ENCODE results near the gene ACAA1.
"Not testable (repeated sequence)": the region's sequence is repeated elsewhere in the genome, so short reads cannot be mapped to it uniquely, and the experiment has no call there.

Gene ACAA1

DNA sequence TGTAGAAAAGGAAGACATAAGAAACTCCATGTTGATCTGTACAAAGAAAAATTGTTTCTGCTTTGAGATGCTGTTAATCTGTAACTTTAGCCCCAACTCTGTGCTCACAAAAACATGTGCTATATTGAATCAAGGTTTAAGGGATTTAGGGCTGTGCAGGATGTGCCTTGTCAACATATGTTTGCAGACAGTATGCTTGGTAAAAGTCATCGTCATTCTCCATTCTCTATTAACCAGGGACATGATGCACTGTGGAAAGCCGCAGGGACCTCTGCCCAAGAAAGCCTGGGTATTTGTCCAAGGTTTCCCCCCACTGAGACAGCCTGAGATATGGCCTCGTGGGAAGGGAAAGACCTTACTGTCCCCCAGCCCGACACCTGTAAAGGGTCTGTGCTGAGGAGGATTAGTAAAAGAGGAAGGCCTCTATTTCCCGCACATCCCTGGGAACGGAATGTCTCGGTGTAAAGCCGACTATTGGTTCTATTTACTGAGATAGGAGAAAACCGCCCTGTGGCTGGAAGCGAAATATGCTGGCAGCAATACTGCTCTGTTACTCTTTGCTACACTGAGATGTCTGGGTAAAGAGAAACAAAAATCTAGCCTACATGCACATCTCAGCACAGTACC lies 2.3 kb downstream of the ACAA1 start:
- not testable (repeated sequence) for DNase-seq (ENCODE audit: low spot score)

DNA sequence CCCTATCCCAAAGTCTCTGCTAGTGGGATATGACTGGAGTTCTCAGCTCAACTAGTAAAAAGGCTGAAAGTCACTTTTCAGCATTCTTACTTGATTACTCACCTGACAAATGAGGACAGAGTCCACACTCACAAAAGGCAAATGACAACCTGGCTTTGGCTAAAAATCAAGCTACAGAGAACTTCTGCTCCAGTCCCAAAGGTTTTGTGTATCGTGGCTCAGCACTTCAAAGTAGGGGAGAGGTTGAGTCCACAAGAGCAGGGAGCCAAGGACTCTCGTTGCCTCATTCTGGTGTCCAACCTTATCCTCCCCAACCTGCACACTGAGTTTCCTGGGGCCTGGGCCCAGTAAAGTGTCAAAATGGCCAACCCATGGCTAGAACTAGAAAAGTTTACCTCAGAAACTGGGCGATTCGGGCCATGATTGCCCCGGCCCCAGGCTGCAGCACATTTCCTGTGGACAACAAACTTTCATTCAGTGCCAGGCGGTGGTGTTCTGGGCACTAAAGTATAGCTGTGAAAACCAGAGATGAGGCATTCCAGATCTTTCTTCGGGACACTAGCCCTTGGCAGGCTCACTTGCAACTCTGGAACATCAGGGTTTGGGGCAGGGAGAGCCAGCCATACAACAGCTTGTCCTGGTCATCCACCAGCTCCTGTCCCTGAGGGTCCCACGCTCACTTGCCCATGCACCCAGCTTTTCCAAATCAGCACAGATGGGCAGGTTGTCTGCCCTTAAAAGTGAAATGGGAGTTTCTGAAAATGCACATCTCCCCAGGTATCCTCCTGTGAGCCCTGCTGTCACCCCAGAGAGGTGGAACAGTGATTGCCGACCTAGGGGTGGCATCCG lies 3.1 kb downstream of the ACAA1 start:
- no peak for DNase-seq (ENCODE audit: low spot score)

DNA sequence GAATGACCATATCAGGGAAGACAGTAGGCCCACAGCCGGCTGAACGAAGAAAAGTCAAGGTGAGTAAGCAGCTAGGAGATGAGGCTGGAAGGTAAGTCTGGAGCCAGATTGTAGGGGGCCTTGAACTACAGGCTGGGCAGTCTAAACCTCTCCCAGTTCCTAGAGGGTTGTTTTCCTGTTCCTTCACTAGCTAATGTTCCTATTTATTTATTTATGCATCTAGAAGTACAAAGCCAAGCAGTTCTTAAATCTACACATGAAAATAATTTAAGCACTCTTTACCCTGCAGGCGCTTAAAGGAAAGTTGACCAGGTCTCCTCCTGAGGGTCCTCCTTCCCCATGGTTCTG lies 3.7 kb downstream of the ACAA1 start:
- DNase-seq (ENCODE audit: low spot score): no peak

DNA sequence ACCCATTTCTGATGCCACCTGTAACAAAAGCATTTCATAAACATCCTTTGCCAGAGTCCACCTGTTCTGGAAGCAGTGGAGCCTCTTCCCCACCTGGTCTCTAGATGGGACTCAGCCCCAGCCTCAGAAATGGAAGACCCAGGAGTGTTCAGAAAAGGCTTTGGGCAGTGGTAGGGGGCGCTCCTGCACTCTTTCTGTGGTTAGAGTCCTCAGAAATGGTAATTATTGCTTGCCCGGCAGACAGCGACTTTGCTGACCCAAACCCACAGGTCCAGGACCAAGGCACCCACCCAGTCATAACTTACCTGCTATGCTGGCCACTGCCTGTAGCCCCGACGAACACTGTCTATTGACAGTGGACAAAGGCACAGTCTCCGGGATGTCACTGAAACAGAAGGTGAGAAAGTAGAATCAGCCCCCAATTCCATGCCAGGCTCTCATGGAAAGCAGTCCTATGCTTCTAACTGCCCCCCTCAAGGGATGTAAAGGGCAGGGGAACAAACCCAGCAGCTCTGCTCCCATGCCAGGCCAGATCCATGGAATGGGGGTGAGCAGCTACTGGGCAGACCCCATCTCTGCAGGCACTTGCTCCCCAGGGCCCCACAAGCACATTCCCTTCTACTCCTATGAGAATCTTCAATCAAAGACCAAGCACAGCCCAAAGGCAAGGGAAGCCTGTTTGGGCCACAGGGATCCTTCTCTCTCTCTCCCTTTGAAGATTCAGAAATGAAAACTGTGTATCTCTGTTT lies 5.1 kb downstream of the ACAA1 start:
- no peak for DNase-seq (ENCODE audit: low spot score)

DNA sequence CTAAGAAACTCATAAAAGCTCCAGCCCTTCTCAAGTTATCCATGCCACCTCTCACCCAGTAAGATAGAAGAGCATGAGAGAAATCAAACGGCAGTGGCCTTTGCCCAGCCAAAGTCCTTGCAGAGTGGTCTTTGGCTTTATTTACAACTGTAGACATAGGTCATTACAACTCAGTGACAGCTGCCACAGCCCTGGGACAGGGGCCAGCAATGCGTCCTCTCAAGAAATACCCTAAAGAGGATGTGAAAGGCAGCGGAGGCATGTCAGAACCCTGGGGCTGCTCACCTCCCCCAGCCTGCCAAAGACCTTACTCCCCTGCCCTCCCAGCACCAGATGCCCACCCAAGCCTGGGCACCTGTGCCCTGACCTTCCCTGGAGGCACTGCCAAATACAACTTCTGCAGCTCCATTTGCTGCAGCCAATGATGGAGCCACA lies 6.3 kb downstream of the ACAA1 start:
- no peak for DNase-seq (ENCODE audit: low spot score)

DNA sequence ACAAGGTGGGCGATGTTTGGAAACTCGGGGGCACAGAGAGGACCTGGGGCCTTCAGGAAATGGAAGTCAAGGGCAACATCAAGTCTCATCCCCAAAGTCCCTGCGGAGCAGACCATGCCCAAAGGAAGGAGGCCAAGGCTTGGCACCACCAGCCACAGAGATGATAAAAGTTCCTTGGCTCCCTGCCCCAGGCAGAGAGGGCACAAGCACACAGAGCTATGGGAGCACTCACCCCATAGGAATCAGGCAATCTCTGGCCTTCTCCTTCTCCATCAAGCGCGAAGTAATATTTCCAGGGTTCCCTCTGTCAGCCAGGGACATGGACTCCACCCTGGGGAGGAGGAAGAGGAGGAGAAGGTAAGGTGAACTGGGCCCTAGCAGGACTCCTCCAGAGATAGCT lies 7.9 kb downstream of the ACAA1 start:
- no peak for DNase-seq (ENCODE audit: low spot score)

DNA sequence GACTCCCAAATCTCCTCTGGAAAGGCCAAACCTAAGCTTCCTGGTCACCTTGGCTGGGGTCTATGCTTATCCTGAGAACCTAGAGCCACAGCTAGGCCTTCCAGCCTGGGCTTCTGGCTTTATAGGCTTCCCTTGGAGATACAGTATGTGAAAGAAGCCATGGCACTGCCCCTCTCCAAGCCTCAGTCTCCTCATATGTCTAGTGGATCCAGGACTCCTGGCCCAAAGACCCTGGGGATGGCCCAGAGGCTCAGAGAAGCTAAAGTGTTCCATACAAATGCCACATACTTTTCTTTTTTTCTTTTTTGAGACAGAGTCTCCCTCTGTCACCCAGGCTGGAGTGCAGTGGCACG lies 8.6 kb downstream of the ACAA1 start:
- no peak for DNase-seq (ENCODE audit: low spot score)

DNA sequence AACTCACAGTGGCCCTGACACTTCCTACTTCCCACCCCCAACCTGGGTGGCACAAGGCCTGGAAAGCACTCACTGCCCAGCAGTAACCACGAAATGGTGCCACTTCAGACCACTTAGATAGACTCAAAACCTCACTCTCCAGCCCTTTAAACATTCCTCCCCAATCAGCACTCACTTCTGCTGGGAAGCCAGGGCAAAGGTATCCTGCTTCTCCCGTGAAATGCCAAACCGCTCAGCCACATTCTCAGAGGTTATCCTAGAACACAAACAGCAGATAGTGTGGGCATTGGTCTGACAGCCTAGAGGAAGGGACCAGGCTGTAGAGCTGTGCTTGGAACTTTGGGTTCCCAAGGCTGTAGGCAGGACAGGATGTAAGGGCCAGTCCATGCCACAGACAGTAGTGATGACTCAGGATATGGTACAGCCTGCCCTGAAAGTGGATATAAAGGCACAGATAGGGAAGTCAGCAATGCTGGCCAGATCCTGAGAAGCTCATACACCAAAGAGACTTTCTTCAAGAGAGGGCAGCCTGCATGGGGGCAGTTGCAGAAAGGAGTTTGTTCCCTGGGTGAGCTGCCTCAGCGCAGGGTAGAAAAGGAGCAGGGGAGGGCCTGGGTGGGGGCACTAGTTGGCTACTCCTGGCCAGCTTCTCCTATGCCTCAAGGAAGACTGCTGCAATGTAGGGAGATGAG lies 9.2 kb downstream of the ACAA1 start:
- DNase-seq (ENCODE audit: low spot score): no peak

DNA sequence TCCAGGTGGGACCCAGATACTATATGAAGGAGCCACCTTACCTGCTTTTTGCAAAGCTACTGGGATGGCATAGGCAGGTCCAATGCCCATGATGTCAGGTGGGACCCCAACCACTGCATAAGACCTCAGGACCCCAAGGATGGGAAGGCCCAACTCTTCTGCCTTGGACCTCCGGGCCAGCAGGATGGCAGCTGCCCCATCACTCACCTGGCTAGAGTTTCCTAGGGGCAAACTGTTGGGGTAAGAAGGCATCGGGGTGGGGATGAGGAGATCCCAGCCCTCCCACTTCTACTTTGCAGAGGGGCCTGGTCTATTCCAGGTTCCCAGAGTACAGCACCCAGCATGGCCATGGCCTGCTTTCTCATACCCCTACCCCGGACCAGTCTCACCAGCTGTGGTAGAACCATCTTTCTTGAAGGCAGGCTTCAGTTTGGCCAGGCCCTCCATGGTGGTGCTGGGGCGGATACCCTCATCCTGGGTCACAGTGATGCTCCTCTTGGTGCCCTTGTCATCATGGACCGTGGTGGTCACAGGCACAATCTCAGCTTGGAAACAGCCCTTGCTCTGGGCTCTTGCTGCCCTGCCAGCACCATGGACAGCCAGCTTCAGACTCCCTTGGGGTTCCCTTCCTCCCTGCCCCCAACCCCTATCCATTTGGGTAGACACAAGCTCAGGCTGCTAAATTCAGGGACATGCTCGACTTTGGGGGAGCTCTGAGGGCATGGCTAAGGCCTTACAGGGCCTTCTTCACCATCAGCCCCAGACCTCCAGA lies 10.6 kb downstream of the ACAA1 start:
- no peak for DNase-seq (ENCODE audit: low spot score)

DNA sequence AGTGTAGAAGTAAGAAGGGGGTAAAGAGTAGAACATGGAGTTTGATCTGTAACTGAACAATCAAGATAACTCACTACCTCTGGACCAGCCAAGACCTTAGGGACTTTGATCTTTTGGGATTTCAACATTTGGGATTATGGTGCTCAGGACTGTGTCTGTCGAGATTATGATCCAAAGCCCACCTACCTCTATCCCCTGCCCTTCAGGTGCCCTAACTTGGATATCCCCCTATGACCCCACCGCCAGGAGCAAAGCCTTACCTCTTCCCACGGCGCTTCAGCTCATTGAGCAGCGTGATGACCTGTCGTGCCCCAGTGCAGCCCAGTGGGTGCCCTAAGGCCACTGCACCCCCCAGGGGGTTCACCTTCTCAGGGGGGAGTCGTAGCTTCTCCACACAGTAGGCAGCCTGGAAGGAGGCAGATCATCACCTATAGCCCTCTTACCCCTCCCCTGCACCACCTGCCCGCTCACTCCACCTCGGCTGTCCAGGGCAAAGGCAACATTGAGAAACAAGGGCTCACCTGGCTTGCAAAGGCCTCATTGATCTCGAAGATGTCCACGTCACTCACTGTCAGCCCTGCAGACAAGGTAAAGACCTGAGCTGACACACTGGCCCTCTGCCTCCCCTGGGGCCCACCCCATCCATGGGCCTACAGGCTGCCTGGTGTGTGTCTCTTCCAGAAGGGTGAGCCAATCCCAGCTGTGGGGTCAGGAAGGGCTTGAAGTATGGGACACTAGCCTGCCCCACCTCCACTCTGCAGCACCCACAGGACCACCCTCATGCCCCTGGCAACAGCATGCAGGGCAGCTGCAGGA lies 11.4 kb downstream of the ACAA1 start:
- no peak for DNase-seq (ENCODE audit: low spot score)

DNA sequence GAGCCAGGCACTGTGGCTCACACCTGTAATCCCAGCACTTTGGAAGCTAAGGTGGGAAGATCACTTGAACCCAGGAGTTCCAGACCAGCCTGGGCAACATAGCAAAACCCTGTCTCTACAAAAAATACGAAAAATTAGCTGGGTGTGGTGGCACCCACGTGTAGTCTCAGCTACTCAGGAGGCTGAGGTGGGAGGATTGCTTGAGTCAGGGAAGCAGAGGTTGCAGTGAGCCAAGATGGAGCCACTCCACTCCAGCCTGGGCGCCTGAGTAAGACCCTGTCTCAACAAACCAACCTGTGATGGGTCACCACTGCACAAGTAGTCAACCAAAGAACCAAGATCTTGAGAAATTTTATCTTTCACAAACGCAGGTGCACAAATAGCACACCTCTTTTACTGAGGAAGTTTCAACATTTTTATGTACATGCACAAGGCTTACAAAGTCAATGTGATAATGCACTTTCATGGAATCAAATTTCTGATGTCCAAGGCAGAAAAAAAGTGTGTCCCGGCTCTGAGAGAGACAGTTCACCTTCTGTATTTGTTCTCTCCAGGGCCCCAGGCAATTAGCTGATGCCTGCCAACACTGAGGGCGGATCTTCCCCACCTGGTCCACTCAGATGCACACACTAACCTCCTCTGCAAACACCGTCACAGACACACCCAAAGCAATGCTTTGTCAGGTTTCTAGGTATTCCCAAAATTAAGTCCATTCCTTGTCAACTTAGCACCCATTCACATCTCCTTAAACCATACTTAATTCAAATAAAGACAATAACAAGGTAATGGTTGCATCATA lies 12.4 kb downstream of the ACAA1 start:
- DNase-seq (ENCODE audit: low spot score): no peak

DNA sequence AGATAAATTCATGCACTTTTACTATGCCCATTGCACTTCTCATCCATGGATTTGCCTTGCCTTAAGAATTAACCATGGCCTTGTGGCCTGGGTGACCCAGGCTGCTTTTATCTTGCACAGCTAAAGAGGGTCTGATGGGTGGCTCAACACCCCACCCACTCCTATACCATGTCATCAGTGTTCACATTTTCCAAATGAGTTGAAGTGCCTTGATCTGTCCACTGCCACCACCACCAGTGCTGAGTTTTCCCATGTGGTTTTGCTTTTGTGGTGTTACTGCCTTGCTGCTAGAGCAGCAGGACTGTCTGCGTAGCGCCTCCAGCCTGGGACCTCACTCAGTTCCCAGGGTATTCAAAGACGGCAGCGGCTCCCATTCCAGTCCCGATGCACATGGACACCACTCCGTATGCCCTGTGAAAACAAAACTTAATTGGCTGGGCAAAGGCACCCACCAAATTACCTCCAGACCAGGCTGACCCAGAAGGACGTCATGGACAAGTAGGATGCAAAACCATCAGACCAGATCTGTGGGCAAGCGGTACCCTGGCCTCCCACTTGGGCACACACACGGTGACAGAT lies 14.1 kb downstream of the ACAA1 start:
- no peak for DNase-seq (ENCODE audit: low spot score)

DNA sequence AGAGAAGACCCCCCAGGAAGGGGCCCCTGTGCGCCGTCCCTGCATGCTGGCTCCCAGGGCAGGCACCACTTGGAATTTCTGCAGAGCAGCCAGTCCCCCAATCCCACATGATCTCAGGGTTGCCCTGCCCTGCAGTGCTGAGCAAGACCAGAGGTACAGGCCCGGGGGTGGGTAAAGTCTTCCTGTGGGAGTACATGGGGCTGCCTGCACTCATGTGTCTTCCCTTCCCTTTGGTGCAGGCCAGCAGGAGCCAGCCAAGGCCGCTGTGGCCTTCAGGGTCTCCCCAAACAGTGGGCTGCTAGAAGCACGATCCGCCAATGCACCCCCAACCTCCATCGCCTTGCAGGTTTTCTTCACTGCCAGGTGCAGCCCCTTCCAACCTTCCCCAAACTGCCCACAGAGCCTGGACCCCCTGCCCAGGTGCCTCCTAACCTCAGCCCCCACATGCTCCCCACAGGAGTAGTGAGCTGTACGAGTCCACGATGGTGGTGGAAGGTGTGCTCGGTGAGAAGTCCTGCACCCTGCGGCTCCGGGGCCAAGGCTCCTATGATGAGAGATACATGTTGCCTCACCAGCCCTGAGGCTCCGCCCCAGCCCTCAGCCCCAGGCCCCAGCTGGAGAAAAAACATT lies 15.0 kb downstream of the ACAA1 start:
- no peak for DNase-seq (ENCODE audit: low spot score)

DNA sequence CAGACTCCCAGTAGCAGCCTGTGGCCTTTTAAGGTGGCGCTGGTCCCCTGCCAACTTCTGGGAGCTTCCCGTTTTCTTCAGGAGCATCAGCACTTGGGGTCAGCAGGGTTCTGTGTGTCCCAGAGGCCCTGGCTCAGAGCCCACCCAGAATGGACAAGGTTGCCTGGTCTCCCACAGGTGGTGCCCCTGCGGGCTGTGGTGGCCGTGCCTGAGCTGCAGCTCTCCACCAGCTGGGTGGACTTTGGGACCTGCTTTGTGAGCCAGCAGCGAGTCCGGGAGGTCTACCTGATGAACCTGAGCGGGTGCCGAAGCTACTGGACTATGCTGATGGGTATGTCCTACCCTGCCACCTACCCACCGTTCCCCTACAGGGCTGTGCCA lies 15.5 kb downstream of the ACAA1 start:
- DNase-seq (ENCODE audit: low spot score): no peak

DNA sequence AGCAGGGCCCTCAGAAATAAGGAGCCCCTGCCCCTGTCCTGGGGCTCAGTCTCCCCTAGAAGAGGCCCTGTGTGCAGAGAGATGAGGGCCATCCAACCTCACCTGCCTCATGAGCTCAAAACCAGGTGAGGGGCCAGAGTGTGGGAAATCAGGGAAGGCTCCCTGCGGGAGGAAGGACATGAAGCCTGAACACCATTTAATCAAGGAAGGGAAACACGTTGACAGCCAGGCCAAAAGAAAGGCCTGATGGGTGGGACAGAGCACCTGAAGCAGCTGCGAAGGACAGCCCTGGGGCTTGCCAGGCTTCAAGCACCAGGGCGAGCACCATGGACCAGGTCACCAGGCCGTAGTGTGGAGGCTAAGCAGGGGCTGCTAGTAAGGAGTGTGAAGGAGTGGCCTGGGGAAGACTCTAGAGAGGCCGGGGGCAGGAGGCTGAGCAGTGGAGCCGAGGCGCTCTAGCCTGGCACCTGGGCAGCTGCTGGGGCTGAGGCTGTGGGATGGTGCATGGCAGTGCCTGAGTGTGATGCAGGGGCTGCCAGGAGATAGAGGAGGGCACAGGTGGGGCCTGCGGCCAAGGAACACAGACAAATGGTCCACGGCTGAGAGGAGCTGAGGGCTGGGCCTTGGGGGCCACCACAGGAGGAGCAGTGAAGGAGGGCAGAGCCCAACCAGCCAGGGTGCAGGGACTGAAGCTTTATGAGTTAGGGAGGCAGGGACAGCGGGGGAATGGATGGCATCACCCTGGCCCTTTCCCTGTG lies 16.1 kb downstream of the ACAA1 start:
- no peak for DNase-seq (ENCODE audit: low spot score)

DNA sequence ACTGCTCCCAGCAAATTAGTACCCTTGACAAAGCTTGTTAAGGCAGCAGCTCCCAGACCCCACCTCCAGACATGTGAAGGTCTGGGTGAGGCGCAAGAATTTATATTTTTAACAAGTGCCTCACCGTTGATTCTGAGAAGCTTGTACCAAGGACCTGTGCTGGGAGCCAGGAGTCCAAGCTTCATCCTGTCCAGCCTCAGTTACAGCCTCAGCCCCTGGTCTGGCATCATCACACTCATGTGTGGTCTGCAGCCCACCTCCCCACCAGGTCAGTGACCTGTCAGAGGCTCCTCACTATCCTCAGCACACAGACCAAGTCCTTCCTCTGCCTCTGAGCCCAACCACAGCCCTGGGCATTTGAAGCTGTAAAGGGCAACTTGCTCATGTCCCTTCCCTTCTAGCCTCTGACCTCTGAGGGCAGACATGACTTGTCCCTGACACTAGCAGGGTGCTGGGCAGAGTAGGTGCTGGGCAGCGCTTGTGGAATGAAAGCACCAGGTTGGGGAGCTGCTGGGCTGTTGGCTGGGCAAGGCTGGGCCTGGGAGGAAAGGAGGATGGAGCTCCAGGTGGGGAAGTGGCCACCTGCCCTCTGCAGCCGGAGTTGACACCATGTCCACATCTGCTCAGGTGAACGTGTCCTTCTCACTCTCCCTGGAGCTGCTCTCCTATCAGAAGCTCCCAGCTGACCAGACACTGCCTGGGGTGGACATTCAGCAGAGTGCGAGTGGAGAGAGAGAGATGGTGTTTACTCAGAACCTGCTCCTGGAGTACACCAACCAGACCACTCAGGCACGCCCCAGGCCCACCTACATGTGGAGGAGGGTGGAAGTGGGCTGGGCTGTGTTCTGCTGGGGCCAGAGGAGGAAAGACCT lies 16.9 kb downstream of the ACAA1 start:
- DNase-seq (ENCODE audit: low spot score): no peak

DNA sequence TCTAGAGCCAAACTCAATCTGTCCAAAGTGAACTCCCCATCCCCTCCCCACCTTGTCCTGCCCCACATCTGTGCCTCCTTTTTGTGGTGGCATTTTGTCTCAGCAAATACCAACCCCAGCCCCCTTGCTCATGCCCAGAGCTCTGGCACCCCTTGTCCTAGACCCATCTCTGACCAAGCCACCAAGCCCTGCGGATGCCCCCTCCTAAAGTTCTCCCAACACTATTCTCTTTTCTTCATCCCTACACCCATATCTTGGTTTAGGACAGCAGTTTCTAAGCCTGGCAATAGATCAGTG lies 17.7 kb downstream of the ACAA1 start:
- no peak for DNase-seq (ENCODE audit: low spot score)
